GM18907 (cell line): Measurements from ENCODE around the gene GATD1.

ENCODE experiments used
- ATAC-seq: cut with Tn5 transposase; IDR thresholded peaks from one replicate; pipeline ENCODE4 v1.9.1; 2021; ENCODE audit warnings: mild to moderate bottlenecking, moderate library complexity; ENCODE audit not compliant: unreplicated experiment

The GATD1 gene

GRCh38 chr11:729492-730074, 47.7 kb downstream of the GATD1 start:
- ATAC-seq, result no peak

DNA sequence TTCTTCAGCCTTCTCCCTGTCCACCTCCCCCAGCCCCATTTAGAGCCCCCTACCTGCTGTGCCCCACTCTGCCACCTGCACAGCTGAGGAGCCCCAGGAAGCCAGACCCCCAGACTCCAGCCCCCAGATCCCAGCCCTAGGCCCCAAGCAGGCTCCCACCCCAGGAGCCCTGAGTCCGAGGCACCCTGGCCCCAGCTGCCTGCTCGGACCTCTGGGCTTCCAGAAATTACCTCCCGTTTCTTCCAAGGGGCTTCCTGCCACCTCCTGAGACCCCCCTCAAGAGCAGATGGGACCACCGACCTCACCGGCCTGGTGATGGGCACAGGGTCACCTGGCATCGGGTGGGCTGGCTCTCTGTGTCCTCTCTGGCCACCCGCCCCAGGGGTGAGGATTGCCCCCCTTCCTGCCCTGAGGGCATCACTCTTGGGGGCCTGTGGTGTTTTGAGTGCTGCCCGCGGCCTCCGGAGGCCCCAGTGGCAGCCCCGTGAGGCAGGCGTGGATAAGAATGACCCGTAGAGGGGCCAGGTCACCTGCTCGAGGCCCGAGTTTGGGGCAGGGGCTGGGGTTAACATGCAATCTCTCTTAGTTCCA, 48.3 kb downstream of the GATD1 start:
- ATAC-seq, result no peak

DNA sequence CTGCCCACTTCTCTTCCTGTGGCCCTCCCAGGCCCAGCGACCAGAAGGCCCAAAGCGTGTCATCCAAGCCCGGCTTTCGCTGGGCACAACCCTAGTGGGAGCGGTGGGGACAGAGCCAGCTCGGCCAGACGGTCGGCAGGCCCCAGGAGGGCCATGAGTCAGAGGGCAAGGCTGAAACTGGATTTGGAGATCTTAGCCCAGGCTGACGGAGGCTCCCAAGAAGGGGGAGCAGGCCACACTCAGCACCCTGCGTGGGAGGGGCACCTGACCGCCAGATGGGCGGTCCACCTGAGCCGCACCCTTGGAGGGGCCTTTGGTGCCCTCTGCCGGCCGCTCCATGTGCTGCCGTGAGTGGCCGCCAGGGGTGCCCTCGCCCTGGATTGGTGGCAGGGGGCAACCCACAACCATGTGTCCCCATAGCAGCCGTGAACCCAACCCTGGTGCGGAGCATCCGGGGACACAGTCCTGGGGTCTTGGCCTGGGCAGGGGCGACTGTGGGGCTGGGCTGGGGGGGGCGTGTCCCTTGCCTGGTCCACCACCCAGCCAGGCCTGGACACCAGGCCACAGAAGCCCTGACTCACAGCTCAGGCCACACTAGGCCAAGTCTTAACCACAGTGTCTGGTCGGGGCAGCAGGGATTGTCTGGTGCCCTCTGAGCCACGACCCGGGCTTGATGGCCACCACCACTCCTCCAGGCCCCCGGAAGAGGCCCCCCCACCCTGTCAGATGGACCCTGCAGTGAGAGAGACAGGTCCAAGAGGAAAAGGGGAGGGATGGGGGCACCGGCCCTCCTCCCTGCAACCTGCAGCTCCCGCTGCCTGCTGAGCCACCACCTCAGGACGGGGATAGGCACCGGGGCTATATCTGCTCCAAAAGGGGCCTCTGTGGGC, 49.2 kb downstream of the GATD1 start:
- ATAC-seq, result no peak

- ATAC-seq, result no peak
Observed at GRCh38 chr11:727281-727701, 50.0 kb downstream of the GATD1 start.

- ATAC-seq, result no peak
Observed at GRCh38 chr11:726278-727220, 50.7 kb downstream of the GATD1 start.

DNA sequence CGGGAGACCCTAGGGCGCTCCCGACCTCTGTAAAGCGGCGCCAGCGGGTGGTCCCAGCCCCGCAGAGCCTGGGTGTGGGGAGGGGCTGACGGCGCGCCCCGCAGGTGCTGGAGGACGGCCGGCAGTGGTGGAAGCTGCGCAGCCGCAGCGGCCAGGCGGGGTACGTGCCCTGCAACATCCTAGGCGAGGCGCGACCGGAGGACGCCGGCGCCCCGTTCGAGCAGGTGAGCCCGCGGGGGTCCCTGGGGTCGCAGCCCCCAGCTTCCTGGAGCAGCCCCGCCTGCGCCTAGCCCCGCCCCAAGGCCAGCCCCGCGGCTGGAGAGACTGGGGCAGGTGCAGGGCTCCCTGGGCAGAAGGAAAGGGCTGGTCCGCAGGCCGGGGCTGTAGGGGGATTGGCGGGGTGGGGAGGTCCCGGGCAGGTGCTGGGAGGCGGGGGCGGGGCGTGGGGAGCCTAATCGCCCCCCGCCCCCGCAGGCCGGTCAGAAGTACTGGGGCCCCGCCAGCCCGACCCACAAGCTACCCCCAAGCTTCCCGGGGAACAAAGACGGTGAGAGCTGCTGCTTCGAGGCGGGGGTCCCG, 51.6 kb downstream of the GATD1 start:
- ATAC-seq, result no peak

GRCh38 chr11:724778-725386, 52.4 kb downstream of the GATD1 start:
- no peak for ATAC-seq

DNA sequence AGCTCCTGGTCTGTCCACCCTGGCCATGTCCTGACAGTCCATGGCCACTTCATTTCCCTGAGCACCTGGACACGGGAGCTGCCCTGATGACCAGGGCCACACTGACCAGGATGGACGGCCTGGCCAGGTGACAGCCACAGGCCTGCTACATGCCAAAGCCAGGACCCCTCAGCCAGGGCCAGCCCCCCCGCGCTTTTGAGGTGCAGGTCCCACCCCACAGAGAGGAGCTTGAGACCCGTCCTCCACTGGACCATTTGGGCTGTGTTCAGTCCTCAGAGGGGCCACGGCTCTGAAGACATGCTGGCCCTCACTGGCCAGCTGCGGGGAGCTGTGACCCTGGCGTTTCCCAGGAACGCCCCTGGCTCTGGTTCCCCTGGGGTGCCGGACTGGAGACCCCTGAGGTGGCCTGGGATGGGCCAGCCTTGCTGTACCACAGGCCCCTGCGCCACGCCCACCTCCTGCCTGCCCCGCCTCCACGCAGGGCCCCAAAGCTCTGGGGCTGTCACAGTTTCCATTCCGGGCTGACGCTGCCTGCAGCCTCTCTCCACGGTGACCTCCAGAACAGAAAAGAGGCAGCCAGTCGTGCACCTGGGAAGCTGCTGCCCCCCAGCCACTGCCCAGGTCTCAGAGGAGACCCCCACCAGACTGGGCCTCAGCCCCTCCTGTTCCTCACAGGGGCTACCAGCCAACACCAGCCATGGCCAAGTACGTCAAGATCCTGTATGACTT, 53.1 kb downstream of the GATD1 start:
- ATAC-seq, result no peak

DNA sequence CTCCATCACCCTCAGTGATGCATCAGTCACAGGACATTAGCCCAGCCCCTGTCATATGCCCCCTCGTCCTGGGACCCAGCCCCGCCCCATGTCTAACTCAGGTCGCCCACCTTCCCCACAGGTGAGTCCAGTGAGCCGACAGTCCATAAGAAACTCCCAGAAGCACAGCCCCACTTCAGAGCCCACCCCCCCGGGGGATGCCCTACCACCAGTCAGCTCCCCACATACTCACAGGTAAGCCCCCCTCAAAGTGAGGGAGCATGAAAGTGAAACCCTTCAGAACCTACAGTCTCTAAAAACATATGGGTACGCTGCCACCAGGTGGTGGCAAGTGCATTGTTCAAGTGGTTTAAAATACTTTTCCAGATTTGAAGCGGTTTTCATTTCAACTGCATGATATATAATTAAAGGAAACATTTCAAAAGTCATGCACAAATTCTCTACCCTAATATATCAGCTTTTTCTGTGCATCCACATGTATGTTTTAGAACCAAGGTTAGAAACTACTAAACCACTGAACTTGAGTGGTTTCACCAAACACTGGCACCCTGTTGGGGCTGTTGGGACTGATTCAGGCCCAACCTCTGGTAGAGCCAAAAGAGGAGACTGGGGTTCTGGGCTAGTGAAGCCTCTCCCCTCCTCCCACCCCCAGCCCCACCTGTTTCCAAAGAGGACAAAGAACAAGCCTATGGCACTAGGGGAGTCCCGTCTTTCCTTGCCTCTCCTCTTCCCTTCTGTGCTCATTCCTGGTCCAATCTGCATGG, 54.0 kb downstream of the GATD1 start:
- ATAC-seq, result no peak

DNA sequence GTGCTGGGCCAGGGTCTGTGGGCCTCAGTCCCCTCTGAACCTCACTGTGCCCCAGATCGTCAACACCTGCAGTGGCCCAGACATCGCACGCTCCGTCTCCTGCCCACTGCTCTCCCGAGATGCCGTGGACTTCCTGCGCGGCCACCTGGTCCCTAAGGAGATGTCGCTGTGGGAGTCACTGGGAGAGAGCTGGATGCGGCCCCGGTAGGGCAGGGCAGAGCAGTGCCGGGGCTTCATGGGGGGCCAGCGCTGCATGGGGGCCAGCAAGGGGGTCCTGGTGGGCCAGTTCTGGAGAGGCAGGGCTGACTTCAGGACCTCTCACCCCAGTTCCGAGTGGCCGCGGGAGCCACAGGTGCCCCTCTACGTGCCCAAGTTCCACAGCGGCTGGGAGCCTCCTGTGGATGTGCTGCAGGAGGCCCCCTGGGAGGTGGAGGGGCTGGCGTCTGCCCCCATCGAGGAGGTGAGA, 54.9 kb downstream of the GATD1 start:
- ATAC-seq, result no peak

GRCh38 chr11:721741-722345, 55.4 kb downstream of the GATD1 start:
- no peak for ATAC-seq

DNA sequence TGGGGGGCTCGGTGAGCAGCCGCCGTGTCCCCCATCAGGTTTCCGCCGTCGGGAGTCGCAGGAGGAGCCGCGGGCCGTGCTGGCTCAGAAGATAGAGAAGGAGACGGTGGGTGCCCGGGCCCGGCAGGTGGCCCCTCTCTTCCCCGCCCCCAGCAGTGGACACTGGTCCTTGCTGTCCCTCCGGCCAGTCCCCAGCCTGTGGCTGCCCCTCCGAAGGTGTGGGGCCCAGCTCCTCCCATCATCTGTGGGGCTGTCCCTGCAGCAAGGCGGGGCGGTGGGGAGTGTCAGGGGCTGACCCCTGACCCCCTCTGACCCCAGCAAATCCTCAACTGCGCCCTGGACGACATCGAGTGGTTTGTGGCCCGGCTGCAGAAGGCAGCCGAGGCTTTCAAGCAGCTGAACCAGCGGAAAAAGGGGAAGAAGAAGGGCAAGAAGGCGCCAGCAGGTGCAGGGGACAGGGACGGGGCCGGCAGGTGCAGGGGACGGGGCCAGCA, 56.0 kb downstream of the GATD1 start:
- ATAC-seq, result no peak

GRCh38 chr11:720642-721246, 56.5 kb downstream of the GATD1 start:
- ATAC-seq, result no peak

- ATAC-seq, result no peak
Observed at GRCh38 chr11:720017-720641, 57.2 kb downstream of the GATD1 start.

DNA sequence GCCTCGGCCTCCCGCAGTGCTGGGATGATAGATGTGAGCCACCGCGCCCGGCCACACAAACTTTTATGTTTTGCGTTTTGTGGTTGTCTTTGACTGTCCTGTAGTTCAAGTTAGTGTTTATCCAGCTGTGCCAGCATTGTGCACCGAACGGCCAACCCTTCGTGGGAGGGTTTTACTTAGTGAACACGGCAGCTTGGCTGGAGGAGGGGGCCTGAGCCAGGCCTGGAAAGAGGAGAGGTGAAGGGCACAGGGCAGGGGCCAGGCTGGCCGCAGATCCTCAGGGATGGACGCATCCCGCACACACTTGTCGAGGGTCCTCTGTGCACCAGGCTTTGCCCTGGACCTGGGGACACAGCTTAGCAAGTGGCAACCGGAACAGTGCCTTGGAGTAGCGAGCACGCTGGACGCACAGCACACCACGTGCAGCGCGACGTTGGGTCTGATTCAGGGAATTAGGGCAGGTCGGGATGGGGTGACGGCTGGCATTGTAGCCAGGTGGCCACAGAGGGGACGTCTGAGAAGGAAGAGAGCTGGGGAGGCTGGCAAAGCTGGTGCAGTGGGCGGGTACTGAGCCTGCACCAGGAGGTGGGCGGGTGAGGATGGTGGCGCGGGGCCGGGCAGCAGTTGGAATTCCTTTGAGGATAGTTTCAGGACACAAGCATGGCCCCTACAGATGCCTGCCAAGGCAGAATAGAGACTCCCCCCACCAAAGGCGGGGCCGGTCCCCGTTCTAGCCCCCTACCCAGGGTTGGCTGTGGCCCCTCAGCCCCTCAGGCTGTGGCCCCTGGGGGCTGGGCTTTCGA, 57.9 kb downstream of the GATD1 start:
- no peak for ATAC-seq
